WTC11 (cell line): ENCODE results near the gene MCF2L. TPM values are rescaled to one million over a fixed set of nuclear protein-coding genes. Genes with fewer than 3 reads are reported as not detected.

Experiments
- ATAC-seq: fragments of 200-7000 bp; cut with Tn5 transposase; 2 replicates; pipeline ENCODE4 v1.10.0; 2021; ENCODE audit warnings: mild to moderate bottlenecking, moderate library complexity
- CTCF ChIA-PET: fragments of 300-600 bp; sonication (Branson Sonifier 250); formaldehyde crosslinking; loops from one replicate; lab custom pipeline; 2021; ENCODE audit warnings: antibody characterized with exemption; lab: Charles Lee
- POLR2A ChIA-PET: fragments of 350-600 bp; sonication (Branson Sonifier 250); formaldehyde crosslinking; loops from one replicate; lab custom pipeline; 2021; ENCODE audit warnings: antibody characterized with exemption; lab: Charles Lee
- DNase-seq: peaks from one replicate; pipeline ENCODE4 v3.0.0; 2021; ENCODE audit warnings: low spot score
- H3K27ac Mint-ChIP-seq: 2 replicates; pipeline ENCODE4 v1.8.0; 2021; ENCODE audit warnings: mixed read lengths
- H3K27me3 Mint-ChIP-seq: 2 replicates; pipeline ENCODE4 v1.8.0; 2021; ENCODE audit warnings: low read depth, mild to moderate bottlenecking, moderate library complexity, mixed read lengths
- H3K36me3 Mint-ChIP-seq: 2 replicates; pipeline ENCODE4 v1.8.0; 2021; ENCODE audit warnings: mixed read lengths
- H3K4me1 Mint-ChIP-seq: 2 replicates; pipeline ENCODE4 v1.8.0; 2022; ENCODE audit warnings: mixed read lengths
- H3K4me3 Mint-ChIP-seq: 2 replicates; pipeline ENCODE4 v1.8.0; 2021; ENCODE audit warnings: mild to moderate bottlenecking, moderate library complexity, mixed read lengths
- H3K9me3 Mint-ChIP-seq: 2 replicates; pipeline ENCODE4 v1.8.0; 2021; ENCODE audit warnings: mixed read lengths
- ATF2 ChIP-seq: sonication (generic); formaldehyde crosslinking; IDR thresholded peaks from 2 replicates; pipeline ENCODE4 v1.8.1; 2022; ENCODE audit warnings: low read depth, missing genetic modification reagents, borderline replicate concordance
- ATF6 ChIP-seq: sonication (generic); formaldehyde crosslinking; IDR thresholded peaks from 2 replicates; pipeline ENCODE4 v1.8.1; 2023; ENCODE audit warnings: mild to moderate bottlenecking, missing genetic modification reagents
- ERG ChIP-seq: fragments of 250-450 bp; sonication (Bioruptor Pico); IDR thresholded peaks from 2 replicates; pipeline ENCODE4 v1.8.0; 2021; ENCODE audit warnings: mild to moderate bottlenecking
- GRHL2 ChIP-seq: fragments of 250-450 bp; sonication (Bioruptor Pico); IDR thresholded peaks from 2 replicates; pipeline ENCODE4 v1.8.0; 2022; ENCODE audit warnings: mild to moderate bottlenecking, moderate library complexity; ENCODE audit not compliant: insufficient replicate concordance, severe bottlenecking
- JUN ChIP-seq: sonication (generic); formaldehyde crosslinking; IDR thresholded peaks from 2 replicates; pipeline ENCODE4 v1.8.0; 2023; ENCODE audit warnings: mild to moderate bottlenecking, missing genetic modification reagents
- KAT7 ChIP-seq: sonication (generic); formaldehyde crosslinking; IDR thresholded peaks from 2 replicates; pipeline ENCODE4 v1.8.1; 2023; ENCODE audit warnings: missing genetic modification reagents, mild to moderate bottlenecking, borderline replicate concordance
- MXD4 ChIP-seq: fragments of 250-450 bp; sonication (Bioruptor Pico); IDR thresholded peaks from 2 replicates; pipeline ENCODE4 v1.8.0; 2021; ENCODE audit warnings: mild to moderate bottlenecking, moderate library complexity, borderline replicate concordance
- NFE2L1 ChIP-seq: sonication (generic); formaldehyde crosslinking; IDR thresholded peaks from 2 replicates; pipeline ENCODE4 v1.8.1; 2023; ENCODE audit warnings: missing genetic modification reagents
- NR1H2 ChIP-seq: sonication (generic); formaldehyde crosslinking; IDR thresholded peaks from 2 replicates; pipeline ENCODE4 v1.9.0; 2021; ENCODE audit warnings: mild to moderate bottlenecking, moderate library complexity, missing genetic modification reagents
- OVOL2 ChIP-seq: fragments of 250-450 bp; sonication (Bioruptor Pico); IDR thresholded peaks from 2 replicates; pipeline ENCODE4 v1.9.0; 2021; ENCODE audit warnings: mild to moderate bottlenecking, borderline replicate concordance
- PRDM15 ChIP-seq: sonication (generic); formaldehyde crosslinking; IDR thresholded peaks from 2 replicates; pipeline ENCODE4 v1.8.0; 2022; ENCODE audit warnings: missing genetic modification reagents
- SMAD4 ChIP-seq: sonication (generic); formaldehyde crosslinking; IDR thresholded peaks from 2 replicates; pipeline ENCODE4 v1.8.0; 2022; ENCODE audit warnings: mild to moderate bottlenecking, missing genetic modification reagents
- TEAD1 ChIP-seq: sonication (generic); formaldehyde crosslinking; IDR thresholded peaks from 2 replicates; pipeline ENCODE4 v1.8.0; 2022; ENCODE audit warnings: mild to moderate bottlenecking, missing genetic modification reagents
- TEAD4 ChIP-seq: sonication (generic); formaldehyde crosslinking; IDR thresholded peaks from 2 replicates; pipeline ENCODE4 v1.8.0; 2022; ENCODE audit warnings: mild to moderate bottlenecking, missing genetic modification reagents
- ZBTB21 ChIP-seq: sonication (generic); formaldehyde crosslinking; IDR thresholded peaks from 2 replicates; pipeline ENCODE4 v1.8.1; 2023; ENCODE audit warnings: mild to moderate bottlenecking, missing genetic modification reagents, borderline replicate concordance
- ZNF138 ChIP-seq: sonication (generic); formaldehyde crosslinking; conservative IDR thresholded peaks from 2 replicates; pipeline ENCODE4 v1.8.1; 2022; ENCODE audit warnings: mild to moderate bottlenecking, moderate library complexity, missing genetic modification reagents
- ZNF263 ChIP-seq: sonication (generic); formaldehyde crosslinking; IDR thresholded peaks from 2 replicates; pipeline ENCODE4 v1.8.1; 2022; ENCODE audit warnings: low read depth, mild to moderate bottlenecking, moderate library complexity, missing genetic modification reagents
- ZNF281 ChIP-seq: sonication (generic); formaldehyde crosslinking; IDR thresholded peaks from 2 replicates; pipeline ENCODE4 v1.8.0; 2023; ENCODE audit warnings: mild to moderate bottlenecking, missing genetic modification reagents
- ZNF423 ChIP-seq: fragments of 250-450 bp; sonication (Bioruptor Pico); IDR thresholded peaks from 2 replicates; pipeline ENCODE4 v2.1.2; 2022; ENCODE audit warnings: mild to moderate bottlenecking, moderate library complexity
- total RNA-seq: library from RNA; stranded (reverse); gene quantifications from 3 replicates; pipeline ENCODE4 v1.2.3, GENCODE V29; 2021

The MCF2L gene
- total RNA-seq, 1 experiment from 2014 or later: 34.8 TPM

GRCh38 chr13:113004126-113004525, 35.1 kb downstream of the MCF2L start (continued):
- TF ChIP-seq GRHL2 (CRISPR knock-in tag): no peak
- TF ChIP-seq ZBTB21 (CRISPR knock-in tag): no peak
- TF ChIP-seq ZNF423: no peak
- TF ChIP-seq PRDM15 (CRISPR knock-in tag): no peak
- TF ChIP-seq TEAD4: no peak
- TF ChIP-seq, all 79 proteins: peak for 0

- TF ChIP-seq ZBTB21 (CRISPR knock-in tag) (no peak), SMAD4 (CRISPR knock-in tag) (no peak), ERG (CRISPR knock-in tag) (no peak), ATF2 (CRISPR knock-in tag) (no peak), JUN (CRISPR knock-in tag) (no peak), OVOL2 (CRISPR knock-in tag) (no peak), KAT7 (CRISPR knock-in tag) (no peak), ATF6 (CRISPR knock-in tag) (no peak), NFE2L1 (CRISPR knock-in tag) (no peak), ZNF138 (CRISPR knock-in tag) (no peak), TEAD1 (CRISPR knock-in tag) (no peak), MXD4 (CRISPR knock-in tag) (no peak), ZNF281 (no peak), NR1H2 (CRISPR knock-in tag) (no peak), ZNF263 (CRISPR knock-in tag) (no peak)
- no peak overlapping the region for H3K4me3 Mint-ChIP-seq
- DNase-seq (no peak), ATAC-seq (no peak)
- peaks cover 8% of the 10 kb centered on the region for H3K9me3 Mint-ChIP-seq
- H3K4me1 Mint-ChIP-seq: peaks cover 2% of the 10 kb centered on the region; the same call in 1 of the 2 replicates
- CTCF ChIA-PET: no interaction called here
- 0 out of 2 replicates have a peak, but pooled peaks cover 3% of the 10 kb centered on the region for H3K36me3 Mint-ChIP-seq
- H3K27me3 Mint-ChIP-seq: no peaks in the 10 kb centered on the region
- no peak overlapping the region for H3K27ac Mint-ChIP-seq
- POLR2A ChIA-PET: no interaction called here
These were observed 36.3 kb downstream of the MCF2L start for GRCh38 chr13:113005076-113005865.
